ENCODE data around the gene SWAP70. TPM values are rescaled to one million over a fixed set of nuclear protein-coding genes. Genes with fewer than 3 reads are reported as not detected.
"Not testable (repeated sequence)": the region's sequence is repeated elsewhere in the genome, so short reads cannot be mapped to it uniquely, and the experiment has no call there.

Gene SWAP70
- total RNA-seq, 1 experiment from 2014 or later, result 8.6 TPM

DNA sequence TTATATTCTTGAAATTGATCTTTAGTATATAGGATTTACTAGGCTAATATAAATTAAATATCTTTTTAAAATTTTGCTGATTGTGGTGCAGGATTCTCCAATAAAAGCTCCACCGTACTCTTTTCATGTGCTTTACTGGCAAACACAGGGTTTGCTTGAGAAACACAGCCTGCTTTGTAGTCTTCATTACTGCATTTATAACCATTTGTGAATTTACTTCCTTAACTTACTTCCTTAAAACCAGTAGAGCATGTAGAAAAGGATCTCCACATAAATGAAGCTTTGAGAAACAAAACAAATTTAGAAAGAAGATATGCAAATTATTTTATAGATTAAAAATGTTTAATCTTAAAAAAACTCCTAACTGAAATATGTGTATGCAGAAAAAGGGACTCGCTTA, 28.8 kb downstream of the SWAP70 start:
- H3K27ac ChIP-seq (ENCODE audit: low read length), result no peak overlapping the region
- no peak overlapping the region for H2AFZ ChIP-seq (ENCODE audit: low read length)
- no peak for DNase-seq
- no TSS peak for BruUV-seq (replicated peaks)
- H3K4me1 ChIP-seq (ENCODE audit: insufficient read depth, low read length), result peaks cover 30% of the 10 kb centered on the region
- CTCF ChIA-PET, result interaction anchor here (0.5 to 0.7 kb wide), 2 partner anchors 80 to 223 kb away, joined by 3 read pairs; no protein-coding TSS in a partner anchor
- POLR2A ChIA-PET (ENCODE audit: unreplicated experiment), result interaction anchor here (0.6 kb wide), 1 partner anchor 119 kb away, joined by 3 read pairs; the partner anchor contains the start of gene WEE1
- H3K79me2 ChIP-seq (ENCODE audit: low read length), result no peaks in the 10 kb centered on the region
- H3K27me3 ChIP-seq (ENCODE audit: low read length), result no peaks in the 10 kb centered on the region
- H3K4me2 ChIP-seq (ENCODE audit: low read length), result no peak overlapping the region
- TF ChIP-seq, protein P1, sequence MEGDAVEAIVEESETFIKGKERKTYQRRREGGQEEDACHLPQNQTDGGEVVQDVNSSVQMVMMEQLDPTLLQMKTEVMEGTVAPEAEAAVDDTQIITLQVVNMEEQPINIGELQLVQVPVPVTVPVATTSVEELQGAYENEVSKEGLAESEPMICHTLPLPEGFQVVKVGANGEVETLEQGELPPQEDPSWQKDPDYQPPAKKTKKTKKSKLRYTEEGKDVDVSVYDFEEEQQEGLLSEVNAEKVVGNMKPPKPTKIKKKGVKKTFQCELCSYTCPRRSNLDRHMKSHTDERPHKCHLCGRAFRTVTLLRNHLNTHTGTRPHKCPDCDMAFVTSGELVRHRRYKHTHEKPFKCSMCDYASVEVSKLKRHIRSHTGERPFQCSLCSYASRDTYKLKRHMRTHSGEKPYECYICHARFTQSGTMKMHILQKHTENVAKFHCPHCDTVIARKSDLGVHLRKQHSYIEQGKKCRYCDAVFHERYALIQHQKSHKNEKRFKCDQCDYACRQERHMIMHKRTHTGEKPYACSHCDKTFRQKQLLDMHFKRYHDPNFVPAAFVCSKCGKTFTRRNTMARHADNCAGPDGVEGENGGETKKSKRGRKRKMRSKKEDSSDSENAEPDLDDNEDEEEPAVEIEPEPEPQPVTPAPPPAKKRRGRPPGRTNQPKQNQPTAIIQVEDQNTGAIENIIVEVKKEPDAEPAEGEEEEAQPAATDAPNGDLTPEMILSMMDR (conservative IDR thresholded peaks at IDR 0.05; ENCODE audit: low read depth, low read length), result no peak
- no peak for TF ChIP-seq EZH2 (IDR thresholded peaks at IDR 0.05; ENCODE audit: low read length, unreplicated experiment)
- H3K9ac ChIP-seq (ENCODE audit: low read length), result no peak overlapping the region
- no peaks in the 10 kb centered on the region for H3F3A ChIP-seq (ENCODE audit: low read length, unreplicated experiment)
- H3K36me3 ChIP-seq (ENCODE audit: low read depth, low read length), result no peaks in the 10 kb centered on the region
- 0 out of 2 replicates have a peak, but pooled peaks cover 3% of the 10 kb centered on the region for H4K20me1 ChIP-seq (ENCODE audit: low read length)
- H3K4me3 ChIP-seq (ENCODE audit: low read length), result no peak overlapping the region
- H3K9me2 ChIP-seq (replicated peaks; ENCODE audit: low read length), result no peaks in the 10 kb centered on the region
- ATAC-seq, result no peak
- intact Hi-C loops (cut with micrococcal nuclease), result no loop called here
- no peaks in the 10 kb centered on the region for H3K9me3 ChIP-seq (ENCODE audit: low read length)

DNA sequence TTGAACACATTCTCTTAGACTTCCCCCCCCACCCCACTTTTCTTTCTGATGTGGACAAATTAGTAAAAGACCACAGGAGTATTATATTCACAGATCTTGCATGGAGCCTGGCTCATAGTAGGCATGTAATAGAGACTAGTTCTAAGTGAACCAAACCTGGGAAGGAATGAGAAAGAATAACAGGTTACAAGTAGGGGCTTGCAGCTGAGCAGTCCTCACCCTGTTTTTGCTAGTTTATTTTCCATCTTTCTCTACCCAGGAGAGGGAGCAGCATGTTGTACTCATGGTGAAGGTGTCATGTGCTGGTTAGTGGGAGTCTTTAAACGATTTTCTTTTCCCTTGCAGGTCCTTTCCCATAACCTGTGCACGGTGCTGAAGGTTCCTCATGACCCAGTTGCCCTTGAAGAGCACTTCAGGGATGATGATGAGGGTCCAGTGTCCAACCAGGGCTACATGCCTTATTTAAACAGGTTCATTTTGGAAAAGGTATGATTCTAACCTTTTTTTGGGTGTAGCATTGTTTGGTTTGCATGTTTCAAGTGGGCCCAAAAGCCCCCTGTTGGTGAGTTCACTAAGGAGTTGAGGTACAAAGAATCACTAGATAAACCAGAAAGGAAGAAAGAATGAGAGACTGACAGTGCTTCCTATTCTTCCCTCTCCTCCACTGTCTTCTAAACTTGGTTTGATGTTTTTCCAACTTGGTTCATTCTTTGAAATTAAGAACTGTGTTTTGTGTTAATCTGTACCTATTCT, 30.1 kb downstream of the SWAP70 start:
- Histone ChIP-seq H3K4me1 (ENCODE audit: insufficient read depth, low read length) (peaks cover 23% of the 10 kb centered on the region), H3K4me3 (ENCODE audit: low read length) (no peak overlapping the region), H3K9ac (ENCODE audit: low read length) (no peak overlapping the region), H3K27me3 (ENCODE audit: low read length) (no peaks in the 10 kb centered on the region), H4K20me1 (ENCODE audit: low read length) (0 out of 2 replicates have a peak, but pooled peaks cover 3% of the 10 kb centered on the region), H3K27ac (ENCODE audit: low read length) (no peak overlapping the region), H2AFZ (ENCODE audit: low read length) (no peak overlapping the region), H3K36me3 (ENCODE audit: low read depth, low read length) (no peaks in the 10 kb centered on the region), H3K4me2 (ENCODE audit: low read length) (no peak overlapping the region), H3K9me3 (ENCODE audit: low read length) (no peaks in the 10 kb centered on the region), H3K79me2 (ENCODE audit: low read length) (no peaks in the 10 kb centered on the region), H3F3A (ENCODE audit: low read length, unreplicated experiment) (no peaks in the 10 kb centered on the region), H3K9me2 (replicated peaks; ENCODE audit: low read length) (no peaks in the 10 kb centered on the region)
- DNase-seq (no peak), ATAC-seq (no peak)
- BruUV-seq (replicated peaks), result no TSS peak
- intact Hi-C loops (cut with micrococcal nuclease), result no loop called here
- ChIA-PET POLR2A (ENCODE audit: unreplicated experiment) (no interaction called here), CTCF (no interaction called here)
- TF ChIP-seq EZH2 (IDR thresholded peaks at IDR 0.05; ENCODE audit: low read length, unreplicated experiment), result no peak
- TF ChIP-seq, protein P1 (conservative IDR thresholded peaks at IDR 0.05; ENCODE audit: low read depth, low read length), result no peak
- TF ChIP-seq EZH2phosphoT487 (IDR thresholded peaks at IDR 0.05; ENCODE audit: borderline replicate concordance, low read length), result no peak

DNA sequence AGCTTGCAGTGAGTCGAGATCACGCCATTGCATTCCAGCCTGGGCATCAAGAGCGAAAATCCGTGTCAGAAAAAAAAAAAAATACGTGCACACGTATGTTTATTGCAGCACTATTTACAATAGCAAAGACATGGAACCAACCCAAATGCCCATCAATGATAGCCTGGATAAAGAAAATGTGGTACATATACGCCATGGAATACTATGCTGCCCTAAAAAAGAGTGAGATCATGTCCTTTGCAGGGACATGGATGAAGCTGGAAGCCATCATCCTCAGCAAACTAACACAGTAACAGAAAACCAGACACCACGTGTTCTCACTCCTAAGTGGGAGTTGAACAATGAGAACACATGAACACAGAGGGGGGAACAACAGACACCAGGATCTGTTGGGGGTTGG, 31.4 kb downstream of the SWAP70 start:
- H3K27me3 ChIP-seq (ENCODE audit: low read length); BruUV-seq (replicated peaks); H3K9me3 ChIP-seq (ENCODE audit: low read length); DNase-seq; H3K9ac ChIP-seq (ENCODE audit: low read length); H3K79me2 ChIP-seq (ENCODE audit: low read length); H3K36me3 ChIP-seq (ENCODE audit: low read depth, low read length); ATAC-seq; H3F3A ChIP-seq (ENCODE audit: low read length, unreplicated experiment); intact Hi-C loops (cut with micrococcal nuclease); H4K20me1 ChIP-seq (ENCODE audit: low read length); H2AFZ ChIP-seq (ENCODE audit: low read length); H3K4me2 ChIP-seq (ENCODE audit: low read length); H3K27ac ChIP-seq (ENCODE audit: low read length); H3K9me2 ChIP-seq (replicated peaks; ENCODE audit: low read length); H3K4me3 ChIP-seq (ENCODE audit: low read length); CTCF ChIA-PET; POLR2A ChIA-PET (ENCODE audit: unreplicated experiment): not testable (repeated sequence)
- H3K4me1 ChIP-seq (ENCODE audit: insufficient read depth, low read length), result peaks cover 16% of the 10 kb centered on the region

Measured in PC-3 (cell line).